ENCODE measurements around the gene MS4A14.

DNA sequence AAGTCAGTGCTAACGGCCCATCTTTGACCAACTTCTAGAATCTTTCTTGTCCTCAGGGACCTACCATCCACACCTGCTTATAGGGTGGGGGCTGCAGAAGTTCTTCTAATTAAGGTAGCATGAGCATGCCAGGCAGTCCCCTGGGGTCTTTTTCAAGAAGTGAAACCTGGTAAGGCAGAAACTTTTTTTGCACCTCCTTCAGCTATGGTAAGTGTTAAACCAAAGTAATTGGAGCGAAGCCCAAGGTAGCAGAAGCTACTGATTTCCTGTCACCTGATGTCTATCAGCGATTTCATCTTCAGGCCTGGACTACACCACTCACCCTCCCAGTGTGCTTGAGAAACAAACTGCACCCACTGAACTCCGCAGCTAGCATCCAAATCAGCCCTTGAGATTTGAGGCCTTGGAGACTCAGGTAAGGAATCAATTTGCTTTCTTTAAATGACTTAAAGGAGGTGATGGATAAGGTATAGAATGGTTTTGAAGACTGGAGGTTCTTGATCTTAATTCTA lies 59.3 kb downstream of the MS4A14 start, which contains the start of gene MS4A1:
- TF ChIP-seq, protein P1, sequence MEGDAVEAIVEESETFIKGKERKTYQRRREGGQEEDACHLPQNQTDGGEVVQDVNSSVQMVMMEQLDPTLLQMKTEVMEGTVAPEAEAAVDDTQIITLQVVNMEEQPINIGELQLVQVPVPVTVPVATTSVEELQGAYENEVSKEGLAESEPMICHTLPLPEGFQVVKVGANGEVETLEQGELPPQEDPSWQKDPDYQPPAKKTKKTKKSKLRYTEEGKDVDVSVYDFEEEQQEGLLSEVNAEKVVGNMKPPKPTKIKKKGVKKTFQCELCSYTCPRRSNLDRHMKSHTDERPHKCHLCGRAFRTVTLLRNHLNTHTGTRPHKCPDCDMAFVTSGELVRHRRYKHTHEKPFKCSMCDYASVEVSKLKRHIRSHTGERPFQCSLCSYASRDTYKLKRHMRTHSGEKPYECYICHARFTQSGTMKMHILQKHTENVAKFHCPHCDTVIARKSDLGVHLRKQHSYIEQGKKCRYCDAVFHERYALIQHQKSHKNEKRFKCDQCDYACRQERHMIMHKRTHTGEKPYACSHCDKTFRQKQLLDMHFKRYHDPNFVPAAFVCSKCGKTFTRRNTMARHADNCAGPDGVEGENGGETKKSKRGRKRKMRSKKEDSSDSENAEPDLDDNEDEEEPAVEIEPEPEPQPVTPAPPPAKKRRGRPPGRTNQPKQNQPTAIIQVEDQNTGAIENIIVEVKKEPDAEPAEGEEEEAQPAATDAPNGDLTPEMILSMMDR (conservative IDR thresholded peaks at IDR 0.05; ENCODE audit: low read depth in 2 of 2) = no peak
- no peak for TF ChIP-seq EZH2phosphoT487 (IDR thresholded peaks at IDR 0.05; ENCODE audit: unreplicated experiment)
- no peak for TF ChIP-seq POLR2AphosphoS5 (IDR thresholded peaks at IDR 0.05; ENCODE audit: low read depth)
- no peak for TF ChIP-seq ZNF114 (CRISPR knock-in tag; IDR thresholded peaks at IDR 0.05)
- no peak for TF ChIP-seq CREB1 (CRISPR knock-in tag; IDR thresholded peaks at IDR 0.05; ENCODE audit: low read depth)
- no peak for TF ChIP-seq EZH2 (IDR thresholded peaks at IDR 0.05; ENCODE audit: low read depth, unreplicated experiment)
- no peak for TF ChIP-seq NANOG (IDR thresholded peaks at IDR 0.05; ENCODE audit: borderline replicate concordance)
- TF ChIP-seq, protein P2, sequence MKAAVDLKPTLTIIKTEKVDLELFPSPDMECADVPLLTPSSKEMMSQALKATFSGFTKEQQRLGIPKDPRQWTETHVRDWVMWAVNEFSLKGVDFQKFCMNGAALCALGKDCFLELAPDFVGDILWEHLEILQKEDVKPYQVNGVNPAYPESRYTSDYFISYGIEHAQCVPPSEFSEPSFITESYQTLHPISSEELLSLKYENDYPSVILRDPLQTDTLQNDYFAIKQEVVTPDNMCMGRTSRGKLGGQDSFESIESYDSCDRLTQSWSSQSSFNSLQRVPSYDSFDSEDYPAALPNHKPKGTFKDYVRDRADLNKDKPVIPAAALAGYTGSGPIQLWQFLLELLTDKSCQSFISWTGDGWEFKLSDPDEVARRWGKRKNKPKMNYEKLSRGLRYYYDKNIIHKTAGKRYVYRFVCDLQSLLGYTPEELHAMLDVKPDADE (IDR thresholded peaks at IDR 0.05) = no peak
- TF ChIP-seq, protein P3, sequence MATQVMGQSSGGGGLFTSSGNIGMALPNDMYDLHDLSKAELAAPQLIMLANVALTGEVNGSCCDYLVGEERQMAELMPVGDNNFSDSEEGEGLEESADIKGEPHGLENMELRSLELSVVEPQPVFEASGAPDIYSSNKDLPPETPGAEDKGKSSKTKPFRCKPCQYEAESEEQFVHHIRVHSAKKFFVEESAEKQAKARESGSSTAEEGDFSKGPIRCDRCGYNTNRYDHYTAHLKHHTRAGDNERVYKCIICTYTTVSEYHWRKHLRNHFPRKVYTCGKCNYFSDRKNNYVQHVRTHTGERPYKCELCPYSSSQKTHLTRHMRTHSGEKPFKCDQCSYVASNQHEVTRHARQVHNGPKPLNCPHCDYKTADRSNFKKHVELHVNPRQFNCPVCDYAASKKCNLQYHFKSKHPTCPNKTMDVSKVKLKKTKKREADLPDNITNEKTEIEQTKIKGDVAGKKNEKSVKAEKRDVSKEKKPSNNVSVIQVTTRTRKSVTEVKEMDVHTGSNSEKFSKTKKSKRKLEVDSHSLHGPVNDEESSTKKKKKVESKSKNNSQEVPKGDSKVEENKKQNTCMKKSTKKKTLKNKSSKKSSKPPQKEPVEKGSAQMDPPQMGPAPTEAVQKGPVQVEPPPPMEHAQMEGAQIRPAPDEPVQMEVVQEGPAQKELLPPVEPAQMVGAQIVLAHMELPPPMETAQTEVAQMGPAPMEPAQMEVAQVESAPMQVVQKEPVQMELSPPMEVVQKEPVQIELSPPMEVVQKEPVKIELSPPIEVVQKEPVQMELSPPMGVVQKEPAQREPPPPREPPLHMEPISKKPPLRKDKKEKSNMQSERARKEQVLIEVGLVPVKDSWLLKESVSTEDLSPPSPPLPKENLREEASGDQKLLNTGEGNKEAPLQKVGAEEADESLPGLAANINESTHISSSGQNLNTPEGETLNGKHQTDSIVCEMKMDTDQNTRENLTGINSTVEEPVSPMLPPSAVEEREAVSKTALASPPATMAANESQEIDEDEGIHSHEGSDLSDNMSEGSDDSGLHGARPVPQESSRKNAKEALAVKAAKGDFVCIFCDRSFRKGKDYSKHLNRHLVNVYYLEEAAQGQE (IDR thresholded peaks at IDR 0.05; ENCODE audit: unreplicated experiment) = no peak
- no peak for TF ChIP-seq JUNB (IDR thresholded peaks at IDR 0.05; ENCODE audit: unreplicated experiment)
